GM21529 (cell line): ENCODE results near the gene MAPK8IP3.
"Not testable (repeated sequence)": the region's sequence is repeated elsewhere in the genome, so short reads cannot be mapped to it uniquely, and the experiment has no call there.

Source experiments
- ATAC-seq: cut with Tn5 transposase; IDR thresholded peaks from one replicate; pipeline ENCODE4 v1.9.1; 2021; ENCODE audit not compliant: unreplicated experiment

MAPK8IP3 gene

GRCh38 chr16:1708768-1709180 is 2.8 kb downstream of the MAPK8IP3 start:
- no peak for ATAC-seq

- no peak for ATAC-seq
Measured at GRCh38 chr16:1709356-1709755, 3.4 kb downstream of the MAPK8IP3 start.

- ATAC-seq = no peak
Measured at GRCh38 chr16:1710811-1711507, 5.0 kb downstream of the MAPK8IP3 start.

GRCh38 chr16:1712791-1713261 is 6.8 kb downstream of the MAPK8IP3 start:
- no peak for ATAC-seq

- ATAC-seq = no peak
Measured at GRCh38 chr16:1713331-1713730, 7.3 kb downstream of the MAPK8IP3 start.

GRCh38 chr16:1713933-1714332 is 7.9 kb downstream of the MAPK8IP3 start:
- no peak for ATAC-seq

GRCh38 chr16:1715220-1715619 is 9.2 kb downstream of the MAPK8IP3 start:
- no peak for ATAC-seq

- ATAC-seq = not testable (repeated sequence)
Measured at GRCh38 chr16:1718236-1718635, 12.2 kb downstream of the MAPK8IP3 start.

GRCh38 chr16:1719559-1720229 is 13.7 kb downstream of the MAPK8IP3 start:
- ATAC-seq = not testable (repeated sequence)

- ATAC-seq = no peak
Measured at GRCh38 chr16:1721372-1721771, 15.4 kb downstream of the MAPK8IP3 start.

GRCh38 chr16:1723450-1724147 is 17.6 kb downstream of the MAPK8IP3 start:
- no peak for ATAC-seq

- ATAC-seq = no peak
Measured at GRCh38 chr16:1724491-1724890, 18.5 kb downstream of the MAPK8IP3 start.

- ATAC-seq = no peak
Measured at GRCh38 chr16:1726661-1727502, 20.9 kb downstream of the MAPK8IP3 start.

- no peak for ATAC-seq
Measured at GRCh38 chr16:1727651-1728624, 21.9 kb downstream of the MAPK8IP3 start.

GRCh38 chr16:1729026-1729425 is 23.0 kb downstream of the MAPK8IP3 start:
- no peak for ATAC-seq

- ATAC-seq = no peak
Measured at GRCh38 chr16:1729445-1729844, 23.4 kb downstream of the MAPK8IP3 start.

- ATAC-seq = no peak
Measured at GRCh38 chr16:1731073-1731472, 25.1 kb downstream of the MAPK8IP3 start.

GRCh38 chr16:1731603-1732002 is 25.6 kb downstream of the MAPK8IP3 start:
- no peak for ATAC-seq

- ATAC-seq = no peak
Measured at GRCh38 chr16:1732071-1732470, 26.1 kb downstream of the MAPK8IP3 start.

GRCh38 chr16:1732551-1732987 is 26.6 kb downstream of the MAPK8IP3 start:
- not testable (repeated sequence) for ATAC-seq
